ENCODE results near the gene SLC4A8.

The SLC4A8 gene

GRCh38 chr12:51390457-51390856 lies 34.2 kb upstream of the SLC4A8 start:
- TF ChIP-seq CTCF (IDR thresholded peaks at IDR 0.05; ENCODE audit: insufficient read depth, low read depth, low read length, missing control alignments) = no peak
- peak; percentile 15 for DNase-seq (ENCODE audit: low read depth)
- H3K4me3 ChIP-seq (ENCODE audit: low read depth, low read length) = peak overlapping the region; percentile 86

GRCh38 chr12:51390891-51391282 lies 33.7 kb upstream of the SLC4A8 start:
- H3K4me3 ChIP-seq (ENCODE audit: low read depth, low read length) = peak overlapping the region; percentile 86
- no peak for DNase-seq (ENCODE audit: low read depth)
- TF ChIP-seq CTCF (IDR thresholded peaks at IDR 0.05; ENCODE audit: insufficient read depth, low read depth, low read length, missing control alignments) = no peak

- H3K4me3 ChIP-seq (ENCODE audit: low read depth, low read length) = peak within 1 kb of the TSS; percentile 86
- peak; percentile 85 for DNase-seq (ENCODE audit: low read depth)
- no peak for TF ChIP-seq CTCF (IDR thresholded peaks at IDR 0.05; ENCODE audit: insufficient read depth, low read depth, low read length, missing control alignments)
These were observed 33.1 kb upstream of the SLC4A8 start, which contains the start of gene GALNT6 for GRCh38 chr12:51391283-51392123. GALNT6 (minus strand) TSS chr12:51391406; CDS start chr12:51379781, 11,625 bp downstream.

GRCh38 chr12:51392556-51393237 lies 31.9 kb upstream of the SLC4A8 start:
- peak; percentile 91 for DNase-seq (ENCODE audit: low read depth)
- TF ChIP-seq CTCF (IDR thresholded peaks at IDR 0.05; ENCODE audit: insufficient read depth, low read depth, low read length, missing control alignments) = no peak
- H3K4me3 ChIP-seq (ENCODE audit: low read depth, low read length) = peak overlapping the region; percentile 86

GRCh38 chr12:51393676-51394545 lies 30.7 kb upstream of the SLC4A8 start:
- peak overlapping the region; percentile 86 for H3K4me3 ChIP-seq (ENCODE audit: low read depth, low read length)
- no peak for TF ChIP-seq CTCF (IDR thresholded peaks at IDR 0.05; ENCODE audit: insufficient read depth, low read depth, low read length, missing control alignments)
- peak; percentile 79 for DNase-seq (ENCODE audit: low read depth)
